Activated CD8-positive, alpha-beta memory T cell treated with anti-CD3 and anti-CD28 coated beads, Interleukin-2, amount 10 ng/mL, durations not matched to agents 7 days and 5 days (primary cell): ENCODE measurements around the gene NRDE2. TPM values are rescaled to one million over a fixed set of nuclear protein-coding genes. Genes with fewer than 3 reads are reported as not detected.

Experiments
- ATAC-seq: fragments of 150-1000 bp; cut with Tn5 transposase; one replicate; pipeline ENCODE4 v1.10.0; 2021; ENCODE audit warnings: moderate library complexity
- CTCF ChIA-PET: fragments of 350-600 bp; sonication (Branson Sonifier 250); formaldehyde crosslinking; loops from one replicate; lab custom pipeline; 2021; ENCODE audit warnings: antibody characterized with exemption; lab: Charles Lee
- DNase-seq: peaks from one replicate; pipeline ENCODE4 v3.0.0-alpha.2; 2020
- H3K27ac Mint-ChIP-seq: one replicate; pipeline ENCODE4 v1.8.0; 2021; ENCODE audit warnings: mild to moderate bottlenecking, mixed read lengths
- H3K27me3 Mint-ChIP-seq: one replicate; pipeline ENCODE4 v1.8.0; 2021; ENCODE audit warnings: mixed read lengths
- H3K36me3 Mint-ChIP-seq: one replicate; pipeline ENCODE4 v1.8.0; 2021; ENCODE audit warnings: mild to moderate bottlenecking, mixed read lengths
- H3K4me1 Mint-ChIP-seq: one replicate; pipeline ENCODE4 v1.8.0; 2021; ENCODE audit warnings: mixed read lengths
- H3K4me3 Mint-ChIP-seq: one replicate; pipeline ENCODE4 v1.8.0; 2021; ENCODE audit warnings: mild to moderate bottlenecking, moderate library complexity, mixed read lengths
- H3K9me3 Mint-ChIP-seq: one replicate; pipeline ENCODE4 v1.8.0; 2022; ENCODE audit warnings: low read depth, mixed read lengths
- total RNA-seq, 2 experiments: library from RNA; stranded (reverse); gene quantifications; one replicate each; pipeline ENCODE4 v1.2.3, GENCODE V29; 2021

The NRDE2 gene
- total RNA-seq, 2 experiments from 2014 or later = 30.3 TPM

DNA sequence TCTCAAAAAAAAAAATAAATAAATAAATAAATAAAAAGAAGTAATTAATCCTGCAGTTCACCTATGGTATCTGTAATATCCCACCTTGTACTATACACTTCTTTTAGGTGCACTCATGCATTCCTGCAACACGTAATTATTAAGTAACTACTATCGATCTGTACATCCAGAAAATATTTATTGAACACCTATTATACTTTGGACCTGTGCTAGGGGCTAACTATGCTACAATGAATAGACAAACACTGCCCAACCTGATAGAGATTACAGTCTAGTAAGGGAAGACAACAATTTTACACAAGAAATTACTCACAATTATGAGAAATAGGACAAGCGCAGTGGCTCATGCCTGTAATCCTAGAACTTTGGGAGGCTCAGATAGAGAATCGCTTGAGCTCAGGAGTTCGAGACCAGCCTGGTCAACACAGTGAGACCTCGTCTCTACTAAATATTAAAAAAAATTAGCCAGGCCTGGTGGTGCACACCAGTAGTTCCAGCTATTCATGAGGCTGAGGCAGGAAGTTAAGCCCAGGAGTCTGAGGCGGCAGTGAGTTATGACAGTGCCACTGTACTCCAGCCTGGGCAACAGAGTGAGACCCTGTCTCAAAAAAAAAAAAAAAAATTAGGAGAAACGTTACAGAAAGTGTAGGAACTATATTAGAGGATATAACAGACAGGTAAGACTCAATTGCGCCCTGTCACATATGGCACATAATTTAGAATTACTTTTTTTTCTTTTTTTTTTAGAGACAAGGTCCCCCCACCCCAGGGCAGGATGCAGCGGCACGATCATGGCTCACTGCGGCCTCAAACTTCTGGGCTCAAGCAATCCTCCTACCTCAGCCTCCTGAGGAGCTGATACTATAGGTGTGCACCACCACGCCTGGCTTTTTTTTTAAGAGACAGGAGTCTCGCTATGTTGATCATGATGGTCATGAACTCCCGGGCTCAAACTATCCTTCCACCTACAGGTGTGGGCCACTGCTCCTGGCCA is 1.2 kb downstream of the NRDE2 start:
- Mint-ChIP-seq H3K4me1 (peaks cover 23% of the 10 kb centered on the region), H3K4me3 (peak overlapping the region; percentile 87), H3K27ac (peak overlapping the region; percentile 90), H3K27me3 (peaks cover 11% of the 10 kb centered on the region), H3K9me3 (no peaks in the 10 kb centered on the region), H3K36me3 (peaks cover 5% of the 10 kb centered on the region)
- DNase-seq (no peak), ATAC-seq (no peak)
- CTCF ChIA-PET = interaction anchor here (0.6 to 1.8 kb wide), 5 partner anchors 29 to 191 kb away, joined by 3 to 7 read pairs (median 4); partner anchors contain the start of gene CALM1

DNA sequence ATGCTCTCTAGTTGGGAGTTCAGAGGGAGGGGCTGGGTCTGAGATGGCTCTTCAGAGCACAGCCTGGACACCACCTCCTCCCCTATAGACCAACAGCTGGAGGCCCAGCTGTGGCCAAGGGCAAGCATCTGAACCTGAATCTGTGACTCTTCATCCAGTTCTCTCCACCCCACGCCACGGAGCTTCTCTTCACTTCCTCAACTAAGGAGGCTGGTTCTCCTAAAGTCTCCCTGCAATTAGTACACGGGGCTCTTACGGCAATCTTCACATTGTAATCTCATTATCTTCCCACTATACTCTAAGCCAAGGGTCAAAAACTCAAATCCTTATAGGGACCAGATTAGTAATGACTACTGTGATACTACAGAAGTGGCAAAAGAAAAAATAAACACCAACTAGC is 9.8 kb downstream of the NRDE2 start:
- Mint-ChIP-seq H3K36me3 (peaks cover 29% of the 10 kb centered on the region), H3K4me3 (no peak overlapping the region), H3K9me3 (no peaks in the 10 kb centered on the region), H3K27me3 (no peaks in the 10 kb centered on the region), H3K4me1 (peaks cover 8% of the 10 kb centered on the region), H3K27ac (no peak overlapping the region)
- CTCF ChIA-PET = interaction anchor here (1.2 kb wide), 1 partner anchor 436 kb away, joined by 4 read pairs; no protein-coding TSS in a partner anchor
- DNase-seq (no peak), ATAC-seq (no peak)

DNA sequence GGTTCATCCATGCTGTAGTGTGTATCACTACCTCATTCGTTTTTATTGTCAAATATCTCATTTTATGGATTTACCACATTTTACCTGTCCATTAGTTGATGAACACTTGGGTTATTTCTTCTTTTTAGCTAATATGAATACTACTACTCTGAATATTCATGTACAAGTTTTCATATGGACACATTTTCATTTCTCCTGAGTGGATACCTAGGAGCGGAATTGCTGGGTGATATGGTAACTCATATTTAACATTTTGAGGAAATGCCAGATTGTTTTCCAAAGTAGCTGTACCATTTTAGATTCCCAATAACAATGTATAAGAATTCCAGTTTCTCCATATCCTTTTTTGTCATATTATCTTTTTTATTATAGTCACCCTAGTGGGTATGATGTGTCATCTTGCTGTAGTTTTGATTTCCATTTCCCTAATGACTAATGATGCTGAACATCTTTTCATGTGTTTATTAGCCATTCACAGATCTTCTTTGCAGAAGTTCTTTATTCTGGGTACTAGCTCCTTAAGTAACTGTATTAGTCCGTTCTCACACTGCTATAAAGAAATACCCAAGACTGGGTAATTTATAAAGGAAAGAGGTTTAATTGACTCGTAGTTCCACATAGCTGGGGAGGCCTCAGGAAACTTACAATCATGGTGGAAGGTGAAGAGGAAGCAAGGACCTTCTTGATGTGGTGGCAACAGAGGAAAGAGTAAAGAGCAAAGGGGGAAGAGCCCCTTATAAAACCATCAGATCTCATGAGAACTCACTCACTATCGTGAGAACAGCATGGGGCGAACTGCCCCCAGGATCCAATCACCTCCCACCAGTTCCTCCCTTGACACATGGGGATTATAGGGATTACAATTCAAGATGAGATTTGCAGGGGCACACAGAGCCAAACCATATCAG is 11.9 kb downstream of the NRDE2 start:
- DNase-seq = no peak
- Mint-ChIP-seq H3K4me3 (no peak overlapping the region), H3K27me3 (no peaks in the 10 kb centered on the region), H3K27ac (no peak overlapping the region), H3K9me3 (no peaks in the 10 kb centered on the region), H3K36me3 (peaks cover 36% of the 10 kb centered on the region), H3K4me1 (peaks cover 8% of the 10 kb centered on the region)
- CTCF ChIA-PET = interaction anchor here (0.6 to 1.2 kb wide), 3 partner anchors 18 to 198 kb away, joined by 3 to 4 read pairs (median 3); no protein-coding TSS in a partner anchor
- ATAC-seq = no peak

DNA sequence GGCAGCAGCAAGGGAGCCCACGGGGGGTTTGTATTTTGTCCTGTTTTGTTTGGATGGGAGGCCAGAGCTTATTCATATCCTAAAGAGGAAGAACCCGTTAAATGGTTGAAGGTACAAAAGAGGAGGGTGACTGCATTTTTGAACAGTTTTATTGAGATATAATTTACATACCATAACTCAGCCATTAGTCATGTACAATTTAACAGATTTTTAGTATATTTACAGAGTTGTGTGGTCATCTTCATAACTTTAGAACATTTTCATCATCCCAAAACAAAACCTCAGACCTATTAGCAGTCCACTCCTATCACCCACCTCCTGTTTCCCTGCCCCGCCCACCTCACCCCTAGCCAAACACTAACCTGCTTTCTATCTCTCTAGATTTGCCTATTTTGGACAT is 12.6 kb downstream of the NRDE2 start:
- Mint-ChIP-seq H3K4me1 (peaks cover 8% of the 10 kb centered on the region), H3K9me3 (no peaks in the 10 kb centered on the region), H3K36me3 (peaks cover 33% of the 10 kb centered on the region), H3K27me3 (no peaks in the 10 kb centered on the region), H3K4me3 (no peak overlapping the region), H3K27ac (no peak overlapping the region)
- ATAC-seq (no peak), DNase-seq (no peak)
- CTCF ChIA-PET = interaction anchor here (0.7 to 1.2 kb wide), 2 partner anchors 18 to 199 kb away, joined by 3 to 4 read pairs; no protein-coding TSS in a partner anchor

DNA sequence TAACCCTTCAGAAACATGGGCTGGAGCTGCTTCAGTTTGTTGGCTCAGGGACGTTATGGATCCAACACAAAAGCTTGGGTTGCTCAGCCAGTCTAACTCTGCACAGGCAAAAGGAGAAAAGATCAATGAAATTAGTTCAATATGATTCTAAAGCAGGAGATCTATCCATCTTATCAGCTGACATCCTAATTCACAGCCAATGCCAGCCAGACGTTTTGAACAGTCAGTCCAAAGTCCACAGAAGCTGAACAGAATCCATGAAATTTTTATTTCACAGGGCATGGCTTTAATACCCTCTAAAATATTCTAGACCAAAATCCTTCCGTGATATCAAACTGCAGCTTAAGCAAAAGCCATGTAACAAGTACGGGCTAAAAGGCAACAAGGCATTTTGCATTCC is 13.7 kb downstream of the NRDE2 start:
- ATAC-seq (no peak), DNase-seq (no peak)
- CTCF ChIA-PET = no interaction called here
- no peaks in the 10 kb centered on the region for H3K27me3 Mint-ChIP-seq
- H3K36me3 Mint-ChIP-seq = peaks cover 40% of the 10 kb centered on the region
- H3K4me1 Mint-ChIP-seq = peaks cover 8% of the 10 kb centered on the region
- no peak overlapping the region for H3K27ac Mint-ChIP-seq
- H3K4me3 Mint-ChIP-seq = no peak overlapping the region
- H3K9me3 Mint-ChIP-seq = no peaks in the 10 kb centered on the region

DNA sequence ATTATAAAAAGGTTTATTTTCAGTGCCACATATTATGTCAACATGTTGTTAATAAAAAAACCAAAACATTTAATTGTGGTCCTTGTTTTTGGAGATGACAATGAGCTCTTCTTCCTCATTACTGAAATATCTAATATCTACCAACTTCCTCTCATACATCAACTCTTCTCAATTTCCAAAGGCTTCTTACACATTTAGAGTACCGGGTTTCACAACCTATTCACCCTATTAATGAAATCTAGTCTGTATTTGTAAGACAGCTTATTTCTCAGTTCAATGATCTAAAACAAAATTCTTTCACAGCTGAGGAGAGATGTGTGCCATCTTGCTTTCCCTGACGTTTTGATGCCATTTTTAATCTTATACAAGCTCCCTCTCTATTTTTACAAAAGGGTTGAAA is 14.5 kb downstream of the NRDE2 start:
- DNase-seq = no peak
- H3K4me1 Mint-ChIP-seq = peaks cover 8% of the 10 kb centered on the region
- no peak for ATAC-seq
- peaks cover 42% of the 10 kb centered on the region for H3K36me3 Mint-ChIP-seq
- H3K27me3 Mint-ChIP-seq = no peaks in the 10 kb centered on the region
- no peak overlapping the region for H3K4me3 Mint-ChIP-seq
- no peaks in the 10 kb centered on the region for H3K9me3 Mint-ChIP-seq
- CTCF ChIA-PET = no interaction called here
- H3K27ac Mint-ChIP-seq = no peak overlapping the region

DNA sequence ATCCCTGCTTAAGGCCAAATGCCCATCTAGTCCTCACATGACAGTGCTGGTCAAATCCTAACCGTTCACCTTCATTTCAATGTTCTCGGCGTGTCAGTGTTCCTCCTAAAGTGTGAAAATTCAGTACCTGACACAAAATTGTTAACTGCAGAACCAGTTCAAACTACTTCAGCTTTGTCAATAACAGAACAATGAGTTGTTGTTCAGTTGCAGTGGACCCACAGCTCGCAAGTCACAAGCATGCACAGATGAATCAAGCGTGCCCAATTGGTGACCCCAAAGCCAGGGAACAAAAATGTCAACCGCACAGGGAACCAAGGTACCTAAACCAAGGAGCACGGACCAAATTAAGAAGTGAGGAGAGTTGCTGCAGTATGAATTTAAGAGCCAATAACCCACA is 23.2 kb downstream of the NRDE2 start:
- no peaks in the 10 kb centered on the region for H3K27me3 Mint-ChIP-seq

DNA sequence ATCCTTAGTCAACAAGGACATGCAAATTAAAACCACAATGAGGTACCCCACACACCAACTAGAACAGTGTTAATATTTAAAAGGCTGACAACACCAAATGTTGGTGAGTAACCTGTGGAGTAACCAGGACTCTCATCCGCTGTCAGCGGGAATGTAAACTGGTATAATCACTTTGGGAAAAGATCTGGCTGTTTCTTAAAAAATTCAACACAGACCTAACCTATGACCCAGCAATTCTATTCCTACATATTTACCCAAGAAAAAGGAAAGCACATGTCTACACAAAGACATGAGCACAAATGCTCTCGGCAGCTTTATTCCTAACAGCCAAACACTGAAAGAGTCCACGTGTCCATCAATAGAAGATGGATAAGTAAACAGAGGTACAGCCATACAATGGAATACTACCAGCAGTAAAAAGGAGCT is 26.6 kb downstream of the NRDE2 start:
- H3K27me3 Mint-ChIP-seq = no peaks in the 10 kb centered on the region
- H3K4me3 Mint-ChIP-seq = no peak overlapping the region
- ATAC-seq (no peak), DNase-seq (peak; percentile 2)
- peaks cover 2% of the 10 kb centered on the region for H3K9me3 Mint-ChIP-seq
- H3K36me3 Mint-ChIP-seq = peaks cover 25% of the 10 kb centered on the region
- H3K4me1 Mint-ChIP-seq = peaks cover 14% of the 10 kb centered on the region
- H3K27ac Mint-ChIP-seq = no peak overlapping the region
- CTCF ChIA-PET = no interaction called here

More for the DNA sequence above, 23.2 kb downstream of the NRDE2 start:
- ATAC-seq (no peak), DNase-seq (peak; percentile 15)
- H3K4me3 Mint-ChIP-seq = no peak overlapping the region
- CTCF ChIA-PET = interaction anchor here (1.2 kb wide), 1 partner anchor 389 kb away, joined by 3 read pairs; no protein-coding TSS in a partner anchor
- no peaks in the 10 kb centered on the region for H3K9me3 Mint-ChIP-seq
- H3K4me1 Mint-ChIP-seq = peaks cover 8% of the 10 kb centered on the region
- H3K36me3 Mint-ChIP-seq = peaks cover 36% of the 10 kb centered on the region
- no peak overlapping the region for H3K27ac Mint-ChIP-seq

DNA sequence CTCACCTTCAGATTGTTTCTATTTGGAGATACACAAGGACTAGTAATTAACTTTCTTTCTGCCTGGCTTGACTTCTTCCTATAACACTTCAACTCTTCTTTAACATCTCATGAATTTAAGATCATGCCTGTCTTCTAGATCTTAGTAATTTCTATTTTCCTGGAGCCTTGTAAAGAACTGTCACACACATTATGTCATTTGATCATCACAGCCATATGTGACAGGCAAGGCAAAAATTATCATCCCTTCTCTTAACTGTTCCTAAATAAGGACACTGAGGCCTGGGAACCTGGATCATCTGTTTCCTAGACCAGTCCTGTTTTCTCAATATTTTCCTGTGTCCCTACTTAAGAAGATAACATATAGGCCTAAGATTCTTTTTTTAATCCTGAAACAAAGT is 27.2 kb downstream of the NRDE2 start:
- H3K36me3 Mint-ChIP-seq = peaks cover 23% of the 10 kb centered on the region
- CTCF ChIA-PET = no interaction called here
- H3K27ac Mint-ChIP-seq = no peak overlapping the region
- H3K27me3 Mint-ChIP-seq = no peaks in the 10 kb centered on the region
- H3K4me3 Mint-ChIP-seq = no peak overlapping the region
- H3K4me1 Mint-ChIP-seq = peaks cover 14% of the 10 kb centered on the region
- no peak for DNase-seq
- no peak for ATAC-seq
- H3K9me3 Mint-ChIP-seq = peaks cover 2% of the 10 kb centered on the region

DNA sequence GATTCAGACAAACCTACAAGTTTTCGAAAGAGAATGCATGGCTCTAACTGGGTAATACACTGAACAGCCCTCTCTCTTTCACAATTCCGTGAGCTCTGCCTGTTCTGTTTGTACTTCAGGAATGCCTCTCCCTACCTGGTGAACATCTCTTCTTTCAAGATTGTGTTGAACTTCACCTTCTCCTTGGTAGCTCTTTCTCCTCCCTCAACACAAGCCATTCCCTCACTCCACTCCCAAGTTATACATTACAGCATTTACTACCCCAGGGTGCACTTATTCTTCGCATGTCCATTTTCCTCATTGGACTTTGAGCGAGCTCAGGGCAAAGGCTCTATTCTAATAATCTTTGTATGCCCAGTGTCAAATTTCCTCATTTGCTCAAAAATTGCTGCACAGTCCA is 28.3 kb downstream of the NRDE2 start:
- CTCF ChIA-PET = interaction anchor here (4.1 kb wide), 1 partner anchor 456 kb away, joined by 20 read pairs; no protein-coding TSS in a partner anchor
- H3K27me3 Mint-ChIP-seq = no peaks in the 10 kb centered on the region
- peaks cover 19% of the 10 kb centered on the region for H3K36me3 Mint-ChIP-seq

DNA sequence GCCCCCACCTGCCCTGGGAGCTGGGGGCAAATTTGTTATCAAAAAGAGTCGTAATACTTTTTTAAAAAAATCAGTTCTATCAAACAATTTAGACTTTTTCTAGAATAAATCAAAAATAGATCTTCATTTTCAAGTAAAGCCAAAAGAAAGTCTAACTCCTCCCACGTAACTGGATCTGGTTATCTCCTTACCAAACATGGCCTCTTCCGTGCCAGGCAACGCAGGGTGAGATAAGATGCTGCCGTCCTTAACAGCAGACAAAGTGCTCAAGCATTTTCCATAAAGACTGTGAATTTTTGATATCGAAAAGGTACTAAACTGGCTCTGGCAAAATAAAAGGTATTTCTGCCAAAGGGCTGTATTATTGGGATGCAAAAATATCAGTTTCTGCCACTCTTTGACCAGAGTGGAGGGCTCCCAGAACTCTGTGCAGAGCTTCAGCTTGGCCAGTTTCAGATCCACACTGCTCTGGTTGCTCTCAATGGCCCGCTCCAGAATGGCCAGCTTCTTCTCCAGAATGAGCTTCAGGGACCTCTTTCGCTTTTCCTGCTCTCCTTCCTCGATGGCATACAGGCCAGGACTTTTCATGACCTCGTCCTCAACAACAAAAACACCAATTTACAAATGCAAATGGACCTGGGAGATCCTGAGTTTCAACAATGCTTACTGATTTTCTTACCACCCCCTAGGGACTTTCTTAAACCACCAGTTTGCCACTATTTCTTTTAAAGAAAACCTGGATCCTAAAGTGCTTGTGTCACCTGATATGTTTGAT is 29.0 kb downstream of the NRDE2 start:
- H3K4me1 Mint-ChIP-seq = peaks cover 14% of the 10 kb centered on the region
- peaks cover 17% of the 10 kb centered on the region for H3K36me3 Mint-ChIP-seq
- CTCF ChIA-PET = interaction anchor here (2.1 to 4.1 kb wide), 3 partner anchors 97 to 456 kb away, joined by 10 to 20 read pairs (median 11); no protein-coding TSS in a partner anchor
- peak; percentile 26 for DNase-seq
- no peaks in the 10 kb centered on the region for H3K27me3 Mint-ChIP-seq
- no peak overlapping the region for H3K27ac Mint-ChIP-seq
- no peak for ATAC-seq
- H3K9me3 Mint-ChIP-seq = peaks cover 2% of the 10 kb centered on the region
- no peak overlapping the region for H3K4me3 Mint-ChIP-seq

More for the DNA sequence above, 28.3 kb downstream of the NRDE2 start:
- Mint-ChIP-seq H3K9me3 (peaks cover 2% of the 10 kb centered on the region), H3K4me1 (peaks cover 14% of the 10 kb centered on the region), H3K27ac (no peak overlapping the region), H3K4me3 (no peak overlapping the region)
- DNase-seq (no peak), ATAC-seq (no peak)

DNA sequence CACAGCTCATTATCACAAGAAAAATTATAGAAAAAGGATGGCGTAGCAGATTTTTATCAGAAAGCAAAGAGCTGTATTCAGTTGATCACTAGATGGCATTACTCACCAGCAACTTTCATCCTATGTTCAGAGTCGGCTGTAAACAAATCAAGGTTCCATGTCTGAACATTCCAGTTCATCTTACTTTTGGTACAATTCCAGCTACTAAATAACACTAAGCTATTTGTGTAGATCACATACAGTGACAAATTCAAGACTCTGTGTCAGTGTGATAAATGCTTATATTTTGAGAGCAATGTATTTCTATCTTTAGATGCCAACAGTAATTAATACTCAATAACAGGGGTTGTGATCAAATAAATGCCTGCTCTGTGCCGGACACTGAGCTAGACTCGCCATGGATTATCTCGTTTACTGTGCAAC is 30.1 kb downstream of the NRDE2 start:
- ATAC-seq (peak; percentile 33), DNase-seq (no peak)
- no peaks in the 10 kb centered on the region for H3K27me3 Mint-ChIP-seq
- H3K4me3 Mint-ChIP-seq = no peak overlapping the region
- CTCF ChIA-PET = interaction anchor here (0.8 to 4.1 kb wide), 7 partner anchors 18 to 457 kb away, joined by 3 to 20 read pairs (median 4); no protein-coding TSS in a partner anchor
- H3K36me3 Mint-ChIP-seq = peaks cover 17% of the 10 kb centered on the region
- no peak overlapping the region for H3K27ac Mint-ChIP-seq
- peaks cover 2% of the 10 kb centered on the region for H3K9me3 Mint-ChIP-seq
- peaks cover 14% of the 10 kb centered on the region for H3K4me1 Mint-ChIP-seq
